Small intestine (tissue), 7 donors: ENCODE results near the gene IFITM5. TPM values are rescaled to one million over a fixed set of nuclear protein-coding genes. Genes with fewer than 3 reads are reported as not detected.
"Not testable (repeated sequence)": the region's sequence is repeated elsewhere in the genome, so short reads cannot be mapped to it uniquely, and the experiment has no call there.

Experiments
- DNase-seq, 2 donors: peaks; one replicate each; pipeline versions ENCODE4 v3.0.0 to v3.0.0-alpha.2; 2013
- FAIRE-seq: peaks from 2 replicates; lab custom pipeline; 2012; peaks lifted over from hg19 to GRCh38; lab: Jason Lieb, UNC
- H3K27ac ChIP-seq, 3 donors: one replicate each; pipeline ENCODE4 v1.5.1; 2013; ENCODE audit warnings: low read length in 2 of 3, mild to moderate bottlenecking in 2 of 3, control low read depth in 1 of 3, inconsistent platforms in 1 of 3, low read depth in 1 of 3, moderate library complexity in 1 of 3
- H3K27me3 ChIP-seq, 3 donors: one replicate each; pipeline ENCODE4 v1.6.1; 2013; ENCODE audit warnings: low read length in 3 of 3, inconsistent platforms in 1 of 3; ENCODE audit not compliant: control insufficient read depth in 3 of 3, insufficient read depth in 3 of 3
- H3K36me3 ChIP-seq, 3 donors: one replicate each; pipeline ENCODE4 v1.6.1; 2013; ENCODE audit warnings: low read length in 3 of 3, inconsistent platforms in 1 of 3, low read depth in 1 of 3, mild to moderate bottlenecking in 1 of 3, moderate library complexity in 1 of 3; ENCODE audit not compliant: control insufficient read depth in 3 of 3, insufficient read depth in 2 of 3
- H3K4me1 ChIP-seq, 3 donors: one replicate each; pipeline ENCODE4 v1.6.1; 2013; ENCODE audit warnings: low read length in 2 of 3, inconsistent platforms in 1 of 3, low read depth in 1 of 3, mild to moderate bottlenecking in 1 of 3, moderate library complexity in 1 of 3; ENCODE audit not compliant: control insufficient read depth in 3 of 3, insufficient read depth in 2 of 3
- H3K4me3 ChIP-seq, 3 donors: one replicate each; pipeline ENCODE4 v1.5.1; 2013; ENCODE audit warnings: low read length in 3 of 3, control low read depth in 1 of 3, inconsistent platforms in 1 of 3, low read depth in 1 of 3, mild to moderate bottlenecking in 1 of 3, moderate library complexity in 1 of 3
- H3K9me3 ChIP-seq, 2 donors: one replicate each; pipeline ENCODE4 v1.6.1; 2013; ENCODE audit warnings: low read depth in 1 of 2, low read length in 1 of 2; ENCODE audit not compliant: control insufficient read depth in 2 of 2, insufficient read depth in 1 of 2
- WGBS, 3 donors: extraction: QIAGEN DNeasy Blood & Tissue Kit; methylation state at CpG; one replicate each; pipeline ENCODE4 v1.1.7; 2013; 5-methylcytosine and 5-hydroxymethylcytosine counted together
- polyA plus RNA-seq, 4 donors: library from polyadenylated mRNA; stranded (reverse) in 3 of 4; unstranded in 1 of 4; fragments of 200-250 nt in 3 of 4; fragments of 120-200 nt in 1 of 4; gene quantifications; one replicate each; pipeline versions ENCODE4 v1.2.1 to v1.2.3, GENCODE V29; 2013
- donor health status: healthy with polysubstance abuse.
- donor health status: control.
- donor health status: control.
- donor health status: Bipolar disorder and iron deficiency.
- donor health status: healthy.

The IFITM5 gene
- polyA plus RNA-seq, 4 donors, result 0.90 TPM; not detected in 3

DNA sequence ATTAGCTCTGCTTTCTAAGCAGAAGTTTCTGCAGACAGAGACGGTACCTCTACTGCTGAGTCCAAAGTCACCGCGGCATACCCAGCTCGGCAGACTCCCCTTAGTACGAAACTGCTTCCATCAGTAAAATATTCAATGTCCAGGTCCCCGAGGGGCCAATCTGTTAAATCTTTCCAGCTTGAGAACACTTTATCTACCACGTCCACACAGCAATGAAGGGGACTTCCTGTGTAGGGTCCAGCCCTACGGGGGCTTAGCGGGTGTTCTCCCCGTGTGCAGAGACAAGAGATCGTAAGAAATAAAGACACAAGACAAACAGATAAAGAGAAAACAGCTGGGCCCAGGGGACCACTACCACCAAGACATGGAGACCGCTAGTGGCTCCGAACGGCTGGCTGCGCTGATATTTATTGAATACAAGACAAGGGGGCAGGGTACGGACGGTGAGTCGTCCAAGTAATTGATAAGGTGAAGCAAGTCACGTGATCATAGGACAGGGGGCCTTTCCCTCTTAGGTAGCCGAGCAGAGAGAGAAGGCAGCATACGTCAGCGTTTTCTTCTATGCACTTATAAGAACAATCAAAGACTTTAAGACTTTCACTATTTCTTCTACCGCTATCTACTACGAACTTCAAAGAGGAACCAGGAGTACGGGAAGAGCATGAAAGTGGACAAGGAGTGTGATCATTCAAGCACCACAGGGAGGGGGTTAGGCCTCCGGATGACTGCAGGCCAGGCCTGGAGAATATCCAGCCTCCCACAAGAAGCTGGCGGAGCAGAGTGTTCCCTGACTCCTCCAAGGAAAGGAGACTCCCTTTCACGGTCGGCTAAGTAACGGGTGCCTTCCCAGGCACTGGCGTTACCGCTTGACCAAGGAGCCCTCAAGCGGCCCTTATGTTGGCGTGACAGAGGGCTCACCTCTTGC lies 25.5 kb upstream of the IFITM5 start:
- H3K36me3 ChIP-seq, H3K9me3 ChIP-seq, FAIRE-seq, H3K27me3 ChIP-seq: not testable (repeated sequence)
- Histone ChIP-seq H3K4me3 (peak overlapping the region in 1 of 3 donors; percentile 28), H3K27ac (peak overlapping the region in 2 of 3 donors; percentile 76 to 79), H3K4me1 (peaks cover 0 to 36% (median 11%) of the 10 kb centered on the region in 3 donors)
- WGBS, 3 donors, result 45 to 71% (median 62%) methylated on average over 26 to 31 of the region's 34 CpGs
- DNase-seq, result peak in 1 of 2 donors; percentile 69

DNA sequence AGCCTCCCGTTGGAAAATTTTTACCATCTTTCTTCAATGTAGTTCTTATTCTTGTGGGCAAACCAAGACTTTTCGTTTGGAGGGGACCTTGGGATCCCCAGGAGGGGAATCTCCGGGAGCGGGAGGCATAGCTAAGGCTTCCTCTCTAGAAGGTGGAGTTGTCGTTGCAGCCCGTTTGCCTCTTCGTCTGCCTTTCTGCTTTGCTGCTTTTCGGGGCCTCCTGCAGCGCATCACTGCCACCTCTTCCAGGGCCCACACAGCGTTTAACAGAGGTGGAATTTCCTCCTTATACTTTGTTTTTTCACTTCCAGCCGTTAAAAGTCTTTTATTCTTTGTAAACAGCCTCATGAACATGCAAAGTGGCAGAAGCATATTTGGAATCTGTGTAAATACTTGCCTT lies 24.8 kb upstream of the IFITM5 start:
- peak overlapping the region in 2 of 3 donors; percentile 76 to 79 for H3K27ac ChIP-seq
- no peaks in the 10 kb centered on the region for H3K27me3 ChIP-seq
- FAIRE-seq, result no peak

DNA sequence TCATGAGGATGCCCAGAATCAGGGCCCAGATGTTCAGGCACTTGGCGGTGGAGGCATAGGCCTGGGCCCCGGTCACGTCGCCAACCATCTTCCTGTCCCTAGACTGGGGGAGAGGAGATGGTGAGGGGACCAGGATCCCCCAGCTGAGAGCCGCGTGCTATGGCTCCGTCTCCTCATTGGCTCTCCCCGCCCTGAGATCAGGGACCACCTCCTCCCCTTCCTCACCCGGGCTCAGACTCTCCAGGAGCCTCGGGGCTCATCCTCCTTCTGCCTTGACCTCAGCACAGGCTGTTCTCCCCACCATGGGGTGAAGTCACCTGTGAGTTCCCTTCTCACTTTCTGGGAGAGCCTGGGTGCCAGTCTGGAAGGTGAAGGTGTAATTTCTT lies 20.6 kb upstream of the IFITM5 start:
- H3K36me3 ChIP-seq, FAIRE-seq, H3K27me3 ChIP-seq, H3K9me3 ChIP-seq, DNase-seq: not testable (repeated sequence)
- 15 to 48% (median 17%) methylated on average over 3 to 10 of the region's 10 CpGs for whole genome bisulfite sequencing, 3 donors
- Histone ChIP-seq H3K27ac (peak overlapping the region in 2 of 3 donors; percentile 85 to 87), H3K4me3 (peak overlapping the region in 2 of 3 donors; percentile 30 to 76), H3K4me1 (peaks cover 0 to 41% (median 0%) of the 10 kb centered on the region in 3 donors)

More for the DNA sequence above, 24.8 kb upstream of the IFITM5 start:
- H3K4me3 ChIP-seq, result no peak overlapping the region
- peaks cover 0 to 3% (median 0%) of the 10 kb centered on the region in 3 donors for H3K36me3 ChIP-seq
- DNase-seq, result no peak
- H3K9me3 ChIP-seq, result no peaks in the 10 kb centered on the region
- peaks cover 0 to 38% (median 11%) of the 10 kb centered on the region in 3 donors for H3K4me1 ChIP-seq
- 67 to 80% (median 73%) methylated on average over 11 of the region's 11 CpGs for WGBS, 3 donors

DNA sequence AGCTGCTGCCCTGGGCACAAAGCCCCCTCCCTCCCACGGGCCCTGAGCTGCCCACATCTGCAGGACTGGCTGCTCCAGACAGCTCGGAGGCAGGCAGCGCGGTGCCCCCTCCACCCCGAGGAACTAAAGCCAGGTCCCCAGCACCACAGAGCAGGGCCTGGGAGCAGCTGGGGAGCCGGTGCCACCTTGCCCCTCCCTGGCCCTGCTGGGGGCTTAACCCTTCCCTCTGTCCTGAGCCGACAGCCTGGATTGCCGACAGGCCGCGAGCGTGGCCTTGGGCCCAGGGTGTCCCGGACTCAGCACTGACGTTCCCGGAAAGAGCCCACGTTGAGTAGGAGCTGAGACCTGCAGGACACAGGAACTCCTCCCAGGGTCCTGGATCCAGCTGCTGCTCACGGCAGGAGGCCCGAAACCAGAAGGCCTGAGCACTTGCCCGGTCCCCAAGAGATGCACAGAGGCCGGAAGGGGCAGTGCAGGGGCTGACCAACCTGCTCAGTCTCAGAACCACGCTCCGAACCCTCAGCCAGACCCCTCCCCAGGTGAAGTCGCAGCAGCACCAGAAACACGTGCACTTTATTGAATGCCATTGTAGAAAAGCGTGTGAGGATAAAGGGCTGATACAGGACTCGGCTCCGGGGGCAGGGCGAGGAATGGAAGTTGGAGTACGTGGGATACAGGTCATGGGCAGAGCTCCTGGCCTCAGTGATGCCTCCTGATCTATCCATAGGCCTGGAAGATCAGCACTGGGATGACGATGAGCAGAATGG lies 20.0 kb upstream of the IFITM5 start:
- peak overlapping the region in 2 of 3 donors; percentile 85 to 87 for H3K27ac ChIP-seq
- FAIRE-seq, result not testable (repeated sequence)
- WGBS, 3 donors, result 5 to 12% (median 10%) methylated on average over 17 to 20 of the region's 29 CpGs

DNA sequence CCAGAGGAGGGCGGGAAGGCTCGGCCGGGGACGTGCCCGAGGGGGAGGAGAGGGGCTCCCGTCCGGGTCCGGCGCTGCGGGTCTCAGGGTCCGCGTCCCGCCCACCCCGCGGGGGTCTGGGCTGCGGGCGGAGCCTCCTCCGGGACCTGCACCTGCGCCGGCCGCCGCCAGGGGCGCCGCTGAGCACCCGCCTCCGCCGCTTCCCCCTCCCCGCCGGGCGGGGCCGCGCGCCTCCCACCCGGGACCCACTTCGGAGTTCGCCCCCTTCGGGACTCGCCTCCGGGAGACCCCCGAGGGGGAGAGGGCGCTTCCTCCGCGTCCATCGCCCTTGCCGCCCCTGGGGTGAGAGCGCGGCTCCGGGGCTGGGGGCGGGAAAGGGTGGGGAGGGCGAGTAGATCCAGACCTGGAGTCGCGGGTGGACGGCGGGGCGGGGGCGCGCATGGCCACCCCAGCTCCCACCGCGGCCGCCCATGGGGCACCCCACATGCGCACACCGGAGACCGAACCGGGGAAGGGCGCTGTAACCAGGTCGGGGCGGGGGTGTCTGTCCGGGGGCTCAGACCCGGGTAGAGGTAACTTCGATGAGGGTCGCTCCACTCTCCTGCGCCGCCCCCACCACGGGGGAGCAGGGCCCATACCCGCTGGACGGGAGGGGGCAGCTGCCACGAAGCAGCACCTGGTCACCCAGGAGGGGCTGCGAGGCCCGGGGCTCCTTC lies 19.2 kb upstream of the IFITM5 start:
- 1 to 3% (median 1%) methylated on average over 9 to 16 of the region's 79 CpGs for WGBS, 3 donors
- Histone ChIP-seq H3K4me1 (peaks cover 0 to 40% (median 0%) of the 10 kb centered on the region in 3 donors), H3K27ac (peak overlapping the region in 2 of 3 donors; percentile 53 to 85), H3K4me3 (peak overlapping the region; percentile 42 to 76 (median 64))
- H3K27me3 ChIP-seq, DNase-seq, H3K9me3 ChIP-seq, H3K36me3 ChIP-seq, FAIRE-seq: not testable (repeated sequence)

More for the DNA sequence above, 20.0 kb upstream of the IFITM5 start:
- H3K27me3 ChIP-seq, H3K36me3 ChIP-seq, H3K9me3 ChIP-seq: not testable (repeated sequence)
- DNase-seq, result peak in 1 of 2 donors; percentile 60
- H3K4me1 ChIP-seq, result peaks cover 0 to 36% (median 0%) of the 10 kb centered on the region in 3 donors
- peak overlapping the region; percentile 42 to 76 (median 64) for H3K4me3 ChIP-seq

DNA sequence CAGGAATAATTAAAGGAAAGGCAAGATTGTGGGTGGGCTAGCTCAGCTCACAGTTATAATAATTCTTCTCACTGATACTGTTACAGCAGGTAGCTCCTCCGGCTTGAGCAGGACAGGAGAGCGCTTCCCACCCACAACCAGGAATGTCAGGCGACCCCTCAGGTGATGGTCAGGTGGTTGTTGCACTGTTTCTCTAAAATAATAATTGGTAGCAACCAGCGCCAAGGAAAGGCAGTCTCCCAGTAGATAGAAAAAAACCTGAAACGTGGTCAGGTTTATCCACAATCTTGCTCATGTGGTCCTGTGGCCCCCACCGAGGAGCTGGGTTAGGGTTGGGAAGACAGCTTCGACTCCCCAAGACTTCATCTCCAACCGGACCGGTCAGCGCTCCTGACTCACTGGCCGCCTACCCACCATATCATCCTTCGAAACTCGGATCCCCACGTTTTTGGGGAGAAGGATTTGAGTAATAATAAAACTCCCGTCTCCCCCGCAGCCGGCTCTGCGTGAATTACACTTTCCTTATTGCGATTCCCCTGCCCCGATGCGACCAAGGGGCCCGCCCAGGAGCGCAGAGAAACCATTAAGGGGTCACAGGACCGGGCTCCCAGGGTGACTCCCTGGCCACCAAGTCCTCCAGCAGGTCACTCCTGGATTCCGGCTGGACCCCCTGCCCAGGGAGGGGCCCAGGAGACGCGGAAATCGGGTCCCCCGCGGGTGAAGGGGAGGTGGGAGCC lies 18.5 kb upstream of the IFITM5 start:
- not testable (repeated sequence) for H3K27me3 ChIP-seq, H3K9me3 ChIP-seq, H3K4me3 ChIP-seq, H3K36me3 ChIP-seq, FAIRE-seq, DNase-seq
- WGBS, 3 donors, result 23 to 35% (median 33%) methylated on average over 9 to 16 of the region's 30 CpGs
- Histone ChIP-seq H3K4me1 (peaks cover 0 to 47% (median 2%) of the 10 kb centered on the region in 3 donors), H3K27ac (peak overlapping the region in 2 of 3 donors; percentile 41 to 59)

DNA sequence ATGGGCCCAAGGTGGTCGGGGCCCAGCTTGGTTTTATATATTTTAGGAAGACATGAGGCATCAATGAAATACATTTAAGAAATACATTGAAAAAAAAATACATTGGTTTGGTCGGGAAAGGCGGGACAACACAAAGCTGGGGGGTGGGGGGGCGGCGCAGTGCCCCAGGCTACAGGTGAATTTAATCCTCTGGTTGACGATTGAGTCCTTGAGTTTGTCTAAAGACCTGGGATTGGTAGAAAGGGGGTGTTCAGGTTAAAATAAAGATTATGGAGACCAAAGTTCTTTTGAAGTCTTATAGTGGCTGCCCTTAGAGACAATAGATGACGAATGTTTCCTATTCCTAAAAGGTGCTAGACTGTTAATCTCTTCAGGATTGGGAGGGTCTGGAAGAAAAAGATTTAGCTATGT lies 17.6 kb upstream of the IFITM5 start:
- Histone ChIP-seq H3K27ac (peak overlapping the region in 1 of 3 donors; percentile 95), H3K36me3 (peaks cover 0 to 8% (median 0%) of the 10 kb centered on the region in 3 donors), H3K9me3 (no peaks in the 10 kb centered on the region), H3K4me1 (peaks cover 0 to 57% (median 2%) of the 10 kb centered on the region in 3 donors), H3K4me3 (peak overlapping the region in 2 of 3 donors; percentile 34 to 75), H3K27me3 (peaks cover 0 to 9% (median 0%) of the 10 kb centered on the region in 3 donors)
- 22 to 45% (median 32%) methylated on average over 7 of the region's 7 CpGs for WGBS, 3 donors
- FAIRE-seq (no peak), DNase-seq (peak in 1 of 2 donors; percentile 48)
